ENCODE measurements around the gene SETBP1. TPM values are rescaled to one million over a fixed set of nuclear protein-coding genes. Genes with fewer than 3 reads are reported as not detected.

Gene SETBP1
- total RNA-seq, 1 donor from 2014 or later = 12.4 TPM

GRCh38 chr18:45066210-45066609 lies 385.5 kb downstream of the SETBP1 start:
- Mint-ChIP-seq H3K9me3 (ENCODE audit: unreplicated experiment) (no peaks in the 10 kb centered on the region), H3K27me3 (ENCODE audit: low read depth, unreplicated experiment) (peaks cover 2% of the 10 kb centered on the region), H3K4me3 (ENCODE audit: unreplicated experiment) (no peak overlapping the region), H3K4me1 (ENCODE audit: low read depth, unreplicated experiment) (no peaks in the 10 kb centered on the region), H3K36me3 (ENCODE audit: low read depth, unreplicated experiment) (peaks cover 5% of the 10 kb centered on the region), H3K27ac (ENCODE audit: unreplicated experiment) (no peak overlapping the region)
- no peak overlapping the region for H2AFZ ChIP-seq (ENCODE audit: low read depth, low read length)
- no peak overlapping the region for H3K9ac ChIP-seq (ENCODE audit: low read length)
- FAIRE-seq = no peak
- no peak overlapping the region for H3K27ac ChIP-seq (ENCODE audit: low read depth, low read length)
- H3K27me3 ChIP-seq (ENCODE audit: insufficient read depth, low read length) = no peaks in the 10 kb centered on the region
- H3K4me2 ChIP-seq (ENCODE audit: low read length) = no peak overlapping the region
- no peaks in the 10 kb centered on the region for H3K9me3 ChIP-seq (ENCODE audit: insufficient read depth, low read depth, low read length)
- TF ChIP-seq EZH2 (IDR thresholded peaks at IDR 0.05; ENCODE audit: insufficient read depth, low read length) = no peak
- no peak for TF ChIP-seq CTCF (IDR thresholded peaks at IDR 0.05; ENCODE audit: insufficient read depth, low read depth, low read length)
- no peaks in the 10 kb centered on the region for H3K79me2 ChIP-seq (ENCODE audit: insufficient read depth, low read length)
- no peaks in the 10 kb centered on the region for H3K36me3 ChIP-seq (ENCODE audit: insufficient read depth, low read length)
- H4K20me1 ChIP-seq (ENCODE audit: insufficient read depth, low read length) = no peaks in the 10 kb centered on the region
- H3K4me3 ChIP-seq (ENCODE audit: insufficient read depth, low read depth, low read length) = no peak overlapping the region
- DNase-seq (ENCODE audit: low read depth) = no peak
- H3K4me1 ChIP-seq (ENCODE audit: insufficient read depth, low read length) = no peaks in the 10 kb centered on the region

- peaks cover 3% of the 10 kb centered on the region for H3K27me3 Mint-ChIP-seq (ENCODE audit: low read depth, unreplicated experiment)
- H3K4me1 Mint-ChIP-seq (ENCODE audit: low read depth, unreplicated experiment) = no peaks in the 10 kb centered on the region
- FAIRE-seq (no peak), DNase-seq (ENCODE audit: low read depth) (no peak)
- H3K9ac ChIP-seq (ENCODE audit: low read length) = no peak overlapping the region
- H4K20me1 ChIP-seq (ENCODE audit: insufficient read depth, low read length) = no peaks in the 10 kb centered on the region
- no peak overlapping the region for H3K4me2 ChIP-seq (ENCODE audit: low read length)
- H3K27me3 ChIP-seq (ENCODE audit: insufficient read depth, low read length) = no peaks in the 10 kb centered on the region
- no peak overlapping the region for H3K27ac ChIP-seq (ENCODE audit: low read depth, low read length)
- H3K4me1 ChIP-seq (ENCODE audit: insufficient read depth, low read length) = no peaks in the 10 kb centered on the region
- no peaks in the 10 kb centered on the region for H3K79me2 ChIP-seq (ENCODE audit: insufficient read depth, low read length)
- no peak overlapping the region for H3K4me3 ChIP-seq (ENCODE audit: insufficient read depth, low read depth, low read length)
- TF ChIP-seq CTCF (IDR thresholded peaks at IDR 0.05; ENCODE audit: insufficient read depth, low read depth, low read length) (no peak), EZH2 (IDR thresholded peaks at IDR 0.05; ENCODE audit: insufficient read depth, low read length) (no peak)
- H2AFZ ChIP-seq (ENCODE audit: low read depth, low read length) = no peak overlapping the region
- H3K9me3 ChIP-seq (ENCODE audit: insufficient read depth, low read depth, low read length) = no peaks in the 10 kb centered on the region
- H3K4me3 Mint-ChIP-seq (ENCODE audit: unreplicated experiment) = no peak overlapping the region
- H3K36me3 Mint-ChIP-seq (ENCODE audit: low read depth, unreplicated experiment) = peaks cover 5% of the 10 kb centered on the region
- H3K9me3 Mint-ChIP-seq (ENCODE audit: unreplicated experiment) = no peaks in the 10 kb centered on the region
- no peaks in the 10 kb centered on the region for H3K36me3 ChIP-seq (ENCODE audit: insufficient read depth, low read length)
- H3K27ac Mint-ChIP-seq (ENCODE audit: unreplicated experiment) = no peak overlapping the region
Measured at GRCh38 chr18:45066886-45067285, 386.2 kb downstream of the SETBP1 start.

GRCh38 chr18:45068400-45069094 lies 387.9 kb downstream of the SETBP1 start:
- FAIRE-seq = no peak
- H3K27me3 ChIP-seq (ENCODE audit: insufficient read depth, low read length) = no peaks in the 10 kb centered on the region
- Mint-ChIP-seq H3K4me1 (ENCODE audit: low read depth, unreplicated experiment) (no peaks in the 10 kb centered on the region), H3K27me3 (ENCODE audit: low read depth, unreplicated experiment) (peaks cover 3% of the 10 kb centered on the region), H3K4me3 (ENCODE audit: unreplicated experiment) (no peak overlapping the region), H3K36me3 (ENCODE audit: low read depth, unreplicated experiment) (peaks cover 4% of the 10 kb centered on the region), H3K9me3 (ENCODE audit: unreplicated experiment) (no peaks in the 10 kb centered on the region), H3K27ac (ENCODE audit: unreplicated experiment) (no peak overlapping the region)
- H3K27ac ChIP-seq (ENCODE audit: low read depth, low read length) = no peak overlapping the region
- DNase-seq (ENCODE audit: low read depth) = no peak
- no peaks in the 10 kb centered on the region for H4K20me1 ChIP-seq (ENCODE audit: insufficient read depth, low read length)
- H3K9me3 ChIP-seq (ENCODE audit: insufficient read depth, low read depth, low read length) = no peaks in the 10 kb centered on the region
- H3K9ac ChIP-seq (ENCODE audit: low read length) = no peak overlapping the region
- no peak overlapping the region for H3K4me3 ChIP-seq (ENCODE audit: insufficient read depth, low read depth, low read length)
- no peaks in the 10 kb centered on the region for H3K36me3 ChIP-seq (ENCODE audit: insufficient read depth, low read length)
- H3K4me1 ChIP-seq (ENCODE audit: insufficient read depth, low read length) = no peaks in the 10 kb centered on the region
- H2AFZ ChIP-seq (ENCODE audit: low read depth, low read length) = no peak overlapping the region
- H3K4me2 ChIP-seq (ENCODE audit: low read length) = no peak overlapping the region
- no peak for TF ChIP-seq EZH2 (IDR thresholded peaks at IDR 0.05; ENCODE audit: insufficient read depth, low read length)
- TF ChIP-seq CTCF (IDR thresholded peaks at IDR 0.05; ENCODE audit: insufficient read depth, low read depth, low read length) = no peak
- no peaks in the 10 kb centered on the region for H3K79me2 ChIP-seq (ENCODE audit: insufficient read depth, low read length)

Data from astrocyte (in vitro differentiated cells and primary cell).